Activated CD4-positive, alpha-beta memory T cell treated with anti-CD3 and anti-CD28 coated beads, Interleukin-2, amount 10 ng/mL, durations not matched to agents 7 days and 5 days (primary cell): ENCODE results near the gene ALLC. TPM values are rescaled to one million over a fixed set of nuclear protein-coding genes. Genes with fewer than 3 reads are reported as not detected.

Source experiments
- total RNA-seq, 2 experiments: library from RNA; stranded (reverse); gene quantifications; one replicate each; pipeline ENCODE4 v1.2.3, GENCODE V29; 2021

ALLC gene
- total RNA-seq, 2 experiments from 2014 or later = not detected

Other genes starting within 250 kb of the ALLC start
- 10 to 100 TPM; 28.5 to 34.1 TPM for gene ADI1, start 138.7 kb upstream of the ALLC start, total RNA-seq
- 10 to 100 TPM; 21.3 to 24.6 TPM for gene RNASEH1, start 99.9 kb upstream of the ALLC start, total RNA-seq
- 1,000 to 10,000 TPM; 1,152 to 1,168 TPM for gene RPS7, start 82.9 kb upstream of the ALLC start, total RNA-seq
- gene COLEC11, start 63.1 kb upstream of the ALLC start, total RNA-seq = not detected
- gene DCDC2C, start 45.4 kb downstream of the ALLC start, total RNA-seq = not detected